SK-N-SH (cell line): ENCODE results near the gene STAB1. TPM values are rescaled to one million over a fixed set of nuclear protein-coding genes. Genes with fewer than 3 reads are reported as not detected.

Experiments
- CTCF ChIA-PET: fragments of 300-600, 350-600 bp; formaldehyde crosslinking; extraction: SDS; loops from one replicate; lab custom pipeline; 2021; lab: Yijun Ruan, JAX
- POLR2A ChIA-PET: fragments of 350-600 bp; sonication (Branson Sonifier 250); formaldehyde crosslinking; extraction: SDS; loops from one replicate; lab custom pipeline; 2020; ENCODE audit warnings: antibody characterized with exemption, inconsistent platforms; lab: Yijun Ruan, JAX
- DNase-seq: peaks from one replicate; pipeline ENCODE4 v3.0.0; 2012
- H2AFZ ChIP-seq: fragments of 200-600 bp; sonication (generic); 2 replicates; pipeline ENCODE4 v1.8.1; 2016; ENCODE audit warnings: antibody characterized with exemption, mild to moderate bottlenecking, low read depth
- H3F3A ChIP-seq: fragments of 200-600 bp; sonication (generic); replicated peaks from 2 replicates; pipeline ENCODE3; 2016; ENCODE audit warnings: antibody characterized with exemption, mild to moderate bottlenecking; ENCODE audit not compliant: insufficient read depth
- H3K27ac ChIP-seq, 2 experiments: fragments of 200-500 bp in 1 of 2; fragments of 200-600 bp in 1 of 2; sonication (Bioruptor generic) in 1 of 2; sonication (generic), shearing (Covaris generic) in 1 of 2; 2 replicates each; pipeline versions ENCODE4 v1.5.1 to v1.6.1; 2014 to 2016; ENCODE audit warnings: low read depth in 2 of 2, inconsistent platforms in 1 of 2, low read length in 1 of 2, mild to moderate bottlenecking in 1 of 2, mixed read lengths in 1 of 2
- H3K27me3 ChIP-seq: fragments of 200-600 bp; sonication (generic), shearing (Covaris generic); 2 replicates; pipeline ENCODE4 v1.6.1; 2016; ENCODE audit warnings: mixed run types; ENCODE audit not compliant: insufficient read depth
- H3K36me3 ChIP-seq, 2 experiments: fragments of 200-500 bp in 1 of 2; fragments of 200-600 bp in 1 of 2; sonication (Bioruptor generic) in 1 of 2; sonication (generic) in 1 of 2; replicated peaks in 1 of 2; 2 replicates each; pipeline versions ENCODE3 to v1.5.1; 2014 to 2016; ENCODE audit warnings: low read length in 1 of 2, mild to moderate bottlenecking in 1 of 2; ENCODE audit not compliant: insufficient read depth in 2 of 2, control insufficient read depth in 1 of 2
- H3K4me1 ChIP-seq, 2 experiments: fragments of 200-500 bp in 1 of 2; fragments of 200-600 bp in 1 of 2; sonication (Bioruptor generic) in 1 of 2; sonication (generic), shearing (Covaris generic) in 1 of 2; 2 replicates each; pipeline versions ENCODE4 v1.5.1 to v1.6.1; 2014 to 2016; ENCODE audit warnings: low read depth in 1 of 2, low read length in 1 of 2, mixed run types in 1 of 2; ENCODE audit not compliant: insufficient read depth in 2 of 2, control insufficient read depth in 1 of 2
- H3K4me2 ChIP-seq: fragments of 200-600 bp; sonication (generic), shearing (Covaris generic); 2 replicates; pipeline ENCODE4 v1.6.1; 2017; ENCODE audit warnings: mixed run types
- H3K4me3 ChIP-seq, 2 experiments: fragments of 200-500 bp in 1 of 2; fragments of 200-600 bp in 1 of 2; sonication (Bioruptor generic) in 1 of 2; sonication (generic), shearing (Covaris generic) in 1 of 2; 2 replicates each; pipeline versions ENCODE4 v1.5.1 to v1.8.1; 2014 to 2016; ENCODE audit warnings: low read depth in 2 of 2, inconsistent platforms in 1 of 2, low read length in 1 of 2, mild to moderate bottlenecking in 1 of 2, mixed read lengths in 1 of 2, moderate library complexity in 1 of 2
- H3K79me2 ChIP-seq: fragments of 200-600 bp; sonication (generic); 2 replicates; pipeline ENCODE4 v1.8.1; 2017; ENCODE audit warnings: mild to moderate bottlenecking; ENCODE audit not compliant: insufficient read depth
- H3K9ac ChIP-seq: fragments of 200-600 bp; sonication (generic); 2 replicates; pipeline ENCODE4 v1.6.1; 2017; ENCODE audit warnings: mixed run types
- H3K9me2 ChIP-seq: fragments of 200-600 bp; sonication (generic); 2 replicates; pipeline ENCODE4 v1.6.1; 2017; ENCODE audit warnings: mixed run types
- H3K9me3 ChIP-seq: fragments of 200-600 bp; sonication (generic); 2 replicates; pipeline ENCODE4 v1.6.1; 2017; ENCODE audit warnings: mixed run types, mild to moderate bottlenecking, moderate library complexity
- H4K20me1 ChIP-seq: fragments of 200-600 bp; sonication (generic); 2 replicates; pipeline ENCODE4 v1.6.1; 2017; ENCODE audit warnings: mild to moderate bottlenecking, mixed run types; ENCODE audit not compliant: insufficient read depth
- CHD2 ChIP-seq: fragments of 150-350 bp; IDR thresholded peaks from 2 replicates; pipeline ENCODE4 v1.6.1; 2018; ENCODE audit warnings: low read length; ENCODE audit not compliant: partially characterized antibody
- CTCF ChIP-seq: fragments of 200-600 bp; sonication (generic); IDR thresholded peaks from 2 replicates; pipeline ENCODE4 v1.6.1; 2017; ENCODE audit warnings: antibody characterized with exemption, mild to moderate bottlenecking, moderate library complexity
- ELF1 ChIP-seq: IDR thresholded peaks from 2 replicates; pipeline ENCODE4 v1.4.0; 2012
- EP300 ChIP-seq, 2 experiments: IDR thresholded peaks; 2 replicates each; pipeline versions ENCODE4 v1.4.0 to v1.6.1; 2012; ENCODE audit warnings: borderline replicate concordance in 1 of 2, low read depth in 1 of 2, low read length in 1 of 2
- EZH2phosphoT487 ChIP-seq: fragments of 200-600 bp; sonication (generic); IDR thresholded peaks from 2 replicates; pipeline ENCODE4 v1.6.1; 2017; ENCODE audit warnings: low read depth, mixed run types, mild to moderate bottlenecking, antibody characterized with exemption, moderate library complexity, borderline replicate concordance
- FOSL2 ChIP-seq: IDR thresholded peaks from 2 replicates; pipeline ENCODE4 v1.4.0; 2012; ENCODE audit warnings: low read depth, mild to moderate bottlenecking, moderate library complexity, borderline replicate concordance
- FOXJ3 ChIP-seq: sonication (generic); formaldehyde crosslinking; IDR thresholded peaks from 2 replicates; pipeline ENCODE4 v1.5.1; 2020; ENCODE audit warnings: mild to moderate bottlenecking, missing genetic modification reagents
- FOXM1 ChIP-seq: IDR thresholded peaks from 2 replicates; pipeline ENCODE4 v1.4.0; 2012; ENCODE audit warnings: low read depth, mild to moderate bottlenecking
- GABPA ChIP-seq: IDR thresholded peaks from 2 replicates; pipeline ENCODE4 v1.4.0; 2012; ENCODE audit warnings: low read depth, mild to moderate bottlenecking
- GATA2 ChIP-seq: sonication (generic); formaldehyde crosslinking; IDR thresholded peaks from 2 replicates; pipeline ENCODE4 v1.5.0; 2020; ENCODE audit warnings: mild to moderate bottlenecking, missing genetic modification reagents
- JUND ChIP-seq: IDR thresholded peaks from 2 replicates; pipeline ENCODE4 v1.4.0; 2012
- POLR2AphosphoS5 ChIP-seq: IDR thresholded peaks from 2 replicates; pipeline ENCODE4 v1.6.1; 2012; ENCODE audit warnings: low read depth, low read length
- RAD21 ChIP-seq: IDR thresholded peaks from 2 replicates; pipeline ENCODE4 v1.6.1; 2012; ENCODE audit warnings: mild to moderate bottlenecking, low read length
- RCOR1 ChIP-seq: fragments of 150-350 bp; IDR thresholded peaks from 2 replicates; pipeline ENCODE4 v1.6.1; 2017; ENCODE audit warnings: antibody characterized with exemption, low read length
- REST ChIP-seq: IDR thresholded peaks from 2 replicates; pipeline ENCODE4 v1.6.1; 2012; ENCODE audit warnings: mild to moderate bottlenecking, low read depth, low read length, moderate library complexity
- SIN3A ChIP-seq: IDR thresholded peaks from 2 replicates; pipeline ENCODE4 v1.6.1; 2012; ENCODE audit warnings: low read depth, mild to moderate bottlenecking, low read length, moderate library complexity, borderline replicate concordance
- SMC3 ChIP-seq: IDR thresholded peaks from 2 replicates; pipeline ENCODE4 v1.6.1; 2012; ENCODE audit warnings: low read depth, low read length, improper control_type of control experiment
- TCF12 ChIP-seq: IDR thresholded peaks from 2 replicates; pipeline ENCODE4 v1.4.0; 2012
- TEAD4 ChIP-seq: IDR thresholded peaks from 2 replicates; pipeline ENCODE4 v1.4.0; 2012; ENCODE audit warnings: mild to moderate bottlenecking, borderline replicate concordance; ENCODE audit not compliant: insufficient read depth
- USF1 ChIP-seq: IDR thresholded peaks from 2 replicates; pipeline ENCODE4 v1.4.0; 2012; ENCODE audit warnings: low read depth, borderline replicate concordance
- WGBS: methylation state at CpG from one replicate; pipeline ENCODE4 v1.1.6; 2017; ENCODE audit warnings: low lambda C conversion rate; 5-methylcytosine and 5-hydroxymethylcytosine counted together
- polyA plus RNA-seq, 3 experiments: library from polyadenylated mRNA; depleted of rRNA; stranded (reverse); fragments of >200 nt; gene quantifications; 2 replicates each; pipeline ENCODE4 v1.2.3, GENCODE V29; 2012

Gene STAB1
- polyA plus RNA-seq, 1 of the 3 experiments (the other 2 are of a cell fraction) = 0.05 TPM

GRCh38 chr3:52527039-52527731 lies 32.0 kb downstream of the STAB1 start:
- DNase-seq = no peak
- Histone ChIP-seq H3K27ac (no peak overlapping the region; a peak in 1 of 4 replicates), H3F3A (no peaks in the 10 kb centered on the region), H3K27me3 (no peaks in the 10 kb centered on the region), H3K9ac (no peak overlapping the region), H3K36me3 (peaks cover 19 to 52% of the 10 kb centered on the region in 2 experiments), H2AFZ (no peak overlapping the region), H3K4me1 (peaks cover 24 to 77% of the 10 kb centered on the region in 2 experiments), H4K20me1 (peaks cover 27% of the 10 kb centered on the region), H3K4me2 (no peak overlapping the region), H3K9me2 (no peaks in the 10 kb centered on the region), H3K9me3 (no peaks in the 10 kb centered on the region), H3K79me2 (peaks cover 33% of the 10 kb centered on the region), H3K4me3 (no peak overlapping the region)
- no peak for TF ChIP-seq ELF1
- no peak for TF ChIP-seq GATA2
- TF ChIP-seq POLR2AphosphoS5 = no peak
- TF ChIP-seq RAD21 = no peak
- TF ChIP-seq FOXM1 = no peak
- no peak for TF ChIP-seq FOXJ3
- 100% methylated on average over 6 of the region's 14 CpGs for WGBS
- ChIA-PET CTCF (interaction anchor here (1.3 to 2.9 kb wide), 3 partner anchors 9 to 56 kb away, joined by 4 to 13 read pairs (median 6); partner anchors contain the start of gene UQCC5), POLR2A (interaction anchor here (0.6 to 0.8 kb wide), 3 partner anchors 9 to 178 kb away, joined by 3 to 5 read pairs (median 3); partner anchors contain the start of gene GLT8D1)

GRCh38 chr3:52527732-52528585 lies 32.8 kb downstream of the STAB1 start:
- POLR2A ChIA-PET = no interaction called here
- DNase-seq = no peak
- H3K4me1 ChIP-seq = peaks cover 24 to 82% of the 10 kb centered on the region in 2 experiments
- H3K4me2 ChIP-seq = no peak overlapping the region
- peaks cover 32% of the 10 kb centered on the region for H4K20me1 ChIP-seq
- no peaks in the 10 kb centered on the region for H3K27me3 ChIP-seq
- TF ChIP-seq SMC3 (no peak), USF1 (no peak), JUND (no peak), SIN3A (no peak), POLR2AphosphoS5 (no peak), REST (no peak), ELF1 (no peak), EP300 (IDR thresholded peaks at IDR 0.05; ENCODE audit: borderline replicate concordance in 1 of 2, low read depth in 1 of 2, low read length in 1 of 2) (no peak), GABPA (no peak), CTCF (no peak), TEAD4 (no peak), GATA2 (no peak), CHD2 (no peak), TCF12 (no peak), EZH2phosphoT487 (no peak), RCOR1 (no peak), FOXJ3 (no peak), FOSL2 (no peak)
- H3K9me3 ChIP-seq = no peaks in the 10 kb centered on the region
- CTCF ChIA-PET = interaction anchor here (4.0 kb wide), 1 partner anchor 56 kb away, joined by 30 read pairs; no protein-coding TSS in a partner anchor
- no peaks in the 10 kb centered on the region for H3K9me2 ChIP-seq
- no peaks in the 10 kb centered on the region for H3F3A ChIP-seq
- WGBS = 91% methylated on average over 15 of the region's 18 CpGs
- H2AFZ ChIP-seq = no peak overlapping the region
- peak overlapping the region in 1 of 2 experiments; percentile 47; a peak in 1 of 4 replicates for H3K27ac ChIP-seq
- no peak overlapping the region for H3K4me3 ChIP-seq
- no peak overlapping the region for H3K9ac ChIP-seq
- peaks cover 19 to 52% of the 10 kb centered on the region in 2 experiments for H3K36me3 ChIP-seq
- H3K79me2 ChIP-seq = peaks cover 40% of the 10 kb centered on the region
